ENCODE results near the gene CLRN3.

The CLRN3 gene

GRCh38 chr10:127899766-127900387 is 7.1 kb upstream of the CLRN3 start:
- no peak for DNase-seq (ENCODE audit: low read depth in 2 of 2, low spot score in 1 of 2)

- DNase-seq (ENCODE audit: low read depth in 2 of 2, low spot score in 1 of 2) = no peak
Measured at GRCh38 chr10:127897177-127897576, 4.4 kb upstream of the CLRN3 start.

- DNase-seq (ENCODE audit: low read depth in 2 of 2, low spot score in 1 of 2) = no peak
Measured at GRCh38 chr10:127896590-127896989, 3.8 kb upstream of the CLRN3 start.

GRCh38 chr10:127894146-127894545 is 1.4 kb upstream of the CLRN3 start:
- no peak for DNase-seq (ENCODE audit: low read depth in 2 of 2, low spot score in 1 of 2)

- DNase-seq (ENCODE audit: low read depth in 2 of 2, low spot score in 1 of 2) = no peak
Measured at GRCh38 chr10:127890832-127891334, 1.9 kb downstream of the CLRN3 start.

GRCh38 chr10:127890216-127890615 is 2.5 kb downstream of the CLRN3 start:
- DNase-seq (ENCODE audit: low read depth in 2 of 2, low spot score in 1 of 2) = no peak

- no peak for DNase-seq (ENCODE audit: low read depth in 2 of 2, low spot score in 1 of 2)
Measured at GRCh38 chr10:127889605-127890195, 3.0 kb downstream of the CLRN3 start.

- no peak for DNase-seq (ENCODE audit: low read depth in 2 of 2, low spot score in 1 of 2)
Measured at GRCh38 chr10:127888521-127889312, 4.0 kb downstream of the CLRN3 start.

GRCh38 chr10:127887541-127888415 is 5.0 kb downstream of the CLRN3 start:
- DNase-seq (ENCODE audit: low read depth in 2 of 2, low spot score in 1 of 2) = no peak

- no peak for DNase-seq (ENCODE audit: low read depth in 2 of 2, low spot score in 1 of 2)
Measured at GRCh38 chr10:127886371-127887051, 6.2 kb downstream of the CLRN3 start.

- DNase-seq (ENCODE audit: low read depth in 2 of 2, low spot score in 1 of 2) = no peak
Measured at GRCh38 chr10:127884501-127884900, 8.2 kb downstream of the CLRN3 start.

GRCh38 chr10:127883516-127883915 is 9.2 kb downstream of the CLRN3 start:
- no peak for DNase-seq (ENCODE audit: low read depth in 2 of 2, low spot score in 1 of 2)

- no peak for DNase-seq (ENCODE audit: low read depth in 2 of 2, low spot score in 1 of 2)
Measured at GRCh38 chr10:127882801-127883459, 9.8 kb downstream of the CLRN3 start.

- DNase-seq (ENCODE audit: low read depth in 2 of 2, low spot score in 1 of 2) = no peak
Measured at GRCh38 chr10:127882391-127882790, 10.3 kb downstream of the CLRN3 start.

GRCh38 chr10:127881262-127881661 is 11.5 kb downstream of the CLRN3 start:
- DNase-seq (ENCODE audit: low read depth in 2 of 2, low spot score in 1 of 2) = no peak

GRCh38 chr10:127880557-127880956 is 12.2 kb downstream of the CLRN3 start:
- DNase-seq (ENCODE audit: low read depth in 2 of 2, low spot score in 1 of 2) = no peak

GRCh38 chr10:127878475-127879055 is 14.2 kb downstream of the CLRN3 start:
- no peak for DNase-seq (ENCODE audit: low read depth in 2 of 2, low spot score in 1 of 2)

GRCh38 chr10:127877699-127878098 is 15.0 kb downstream of the CLRN3 start:
- DNase-seq (ENCODE audit: low read depth in 2 of 2, low spot score in 1 of 2) = no peak

GRCh38 chr10:127877116-127877515 is 15.6 kb downstream of the CLRN3 start:
- no peak for DNase-seq (ENCODE audit: low read depth in 2 of 2, low spot score in 1 of 2)

- DNase-seq (ENCODE audit: low read depth in 2 of 2, low spot score in 1 of 2) = no peak
Measured at GRCh38 chr10:127875916-127876315, 16.8 kb downstream of the CLRN3 start.

All from stimulated activated CD8-positive, alpha-beta memory T cell treated with anti-CD3 and anti-CD28 coated beads, Interleukin-4, amount 100 ng/mL, for 4 hours (primary cell).